ENCODE data around the gene AP3S2.

DNA sequence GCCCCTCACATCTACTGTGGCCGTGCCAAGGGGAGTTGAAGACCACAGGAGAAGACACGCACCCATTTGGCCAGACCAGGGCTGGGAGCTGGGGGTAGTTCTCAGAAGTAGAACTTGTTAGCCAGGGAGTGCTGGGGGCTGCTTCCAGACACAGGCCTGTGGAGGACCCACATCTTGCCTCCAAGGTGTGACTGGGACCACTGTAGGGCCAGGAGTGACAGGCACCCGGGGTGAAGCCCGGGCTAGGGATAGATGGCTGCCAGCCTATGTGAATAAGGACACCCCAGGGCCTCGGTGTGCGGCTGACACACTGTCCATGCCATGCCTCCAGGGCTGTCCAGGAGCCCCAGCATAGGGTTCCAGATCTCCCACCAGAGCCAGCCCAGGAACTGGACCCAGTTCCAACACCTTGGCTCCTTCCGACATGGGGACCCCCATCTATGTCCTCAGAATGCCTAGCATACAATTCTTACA is 80.9 kb downstream of the AP3S2 start:
- TF ChIP-seq, protein P1, sequence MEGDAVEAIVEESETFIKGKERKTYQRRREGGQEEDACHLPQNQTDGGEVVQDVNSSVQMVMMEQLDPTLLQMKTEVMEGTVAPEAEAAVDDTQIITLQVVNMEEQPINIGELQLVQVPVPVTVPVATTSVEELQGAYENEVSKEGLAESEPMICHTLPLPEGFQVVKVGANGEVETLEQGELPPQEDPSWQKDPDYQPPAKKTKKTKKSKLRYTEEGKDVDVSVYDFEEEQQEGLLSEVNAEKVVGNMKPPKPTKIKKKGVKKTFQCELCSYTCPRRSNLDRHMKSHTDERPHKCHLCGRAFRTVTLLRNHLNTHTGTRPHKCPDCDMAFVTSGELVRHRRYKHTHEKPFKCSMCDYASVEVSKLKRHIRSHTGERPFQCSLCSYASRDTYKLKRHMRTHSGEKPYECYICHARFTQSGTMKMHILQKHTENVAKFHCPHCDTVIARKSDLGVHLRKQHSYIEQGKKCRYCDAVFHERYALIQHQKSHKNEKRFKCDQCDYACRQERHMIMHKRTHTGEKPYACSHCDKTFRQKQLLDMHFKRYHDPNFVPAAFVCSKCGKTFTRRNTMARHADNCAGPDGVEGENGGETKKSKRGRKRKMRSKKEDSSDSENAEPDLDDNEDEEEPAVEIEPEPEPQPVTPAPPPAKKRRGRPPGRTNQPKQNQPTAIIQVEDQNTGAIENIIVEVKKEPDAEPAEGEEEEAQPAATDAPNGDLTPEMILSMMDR (IDR thresholded peaks at IDR 0.05; ENCODE audit: borderline replicate concordance, extremely low read depth, low read length, poor library complexity, severe bottlenecking) = no peak
- no peak for TF ChIP-seq EZH2 (IDR thresholded peaks at IDR 0.05; ENCODE audit: borderline replicate concordance, low read depth, low read length, severe bottlenecking)
